Smooth muscle cell (in vitro differentiated cells): ENCODE measurements around the gene CALCB. TPM values are rescaled to one million over a fixed set of nuclear protein-coding genes. Genes with fewer than 3 reads are reported as not detected.
A peak's percentile ranks its signal among the peaks of the same experiment; 100 is the strongest.

Experiments used
- DNase-seq: peaks from one replicate; lab custom pipeline; 2025; ENCODE audit not compliant: unreplicated experiment; lab: John Stamatoyannopoulos, UW
- H2AFZ ChIP-seq: fragments of 200-600 bp; sonication (generic); 2 replicates; pipeline ENCODE4 v1.6.0; 2016; ENCODE audit warnings: antibody characterized with exemption, low read depth, mild to moderate bottlenecking
- H3F3A ChIP-seq: fragments of 200-600 bp; sonication (generic); 2 replicates; pipeline ENCODE4 v1.6.0; 2017; ENCODE audit warnings: antibody characterized with exemption, low read depth
- H3K27ac ChIP-seq: fragments of 200-600 bp; sonication (generic); 2 replicates; pipeline ENCODE4 v1.5.1; 2016; ENCODE audit warnings: low read depth, mild to moderate bottlenecking
- H3K27me3 ChIP-seq: fragments of 200-600 bp; sonication (generic); 2 replicates; pipeline ENCODE4 v1.6.1; 2016; ENCODE audit warnings: low read depth, mild to moderate bottlenecking
- H3K36me3 ChIP-seq: fragments of 200-600 bp; sonication (generic); 2 replicates; pipeline ENCODE4 v1.5.1; 2016; ENCODE audit warnings: low read depth
- H3K4me1 ChIP-seq: fragments of 200-600 bp; sonication (generic); 2 replicates; pipeline ENCODE4 v1.5.1; 2016; ENCODE audit warnings: low read depth
- H3K4me2 ChIP-seq: fragments of 200-600 bp; sonication (generic); 2 replicates; pipeline ENCODE4 v1.6.0; 2016; ENCODE audit warnings: mild to moderate bottlenecking
- H3K4me3 ChIP-seq: fragments of 200-600 bp; sonication (generic); 2 replicates; pipeline ENCODE4 v1.5.1; 2016; ENCODE audit warnings: mild to moderate bottlenecking
- H3K79me2 ChIP-seq: fragments of 200-600 bp; sonication (generic); 2 replicates; pipeline ENCODE4 v1.6.0; 2016; ENCODE audit warnings: low read depth, mild to moderate bottlenecking
- H3K9ac ChIP-seq: fragments of 200-600 bp; sonication (generic); 2 replicates; pipeline ENCODE4 v1.6.0; 2016; ENCODE audit warnings: low read depth
- H3K9me3 ChIP-seq: fragments of 200-600 bp; sonication (generic); replicated peaks from 2 replicates; pipeline ENCODE4 v1.5.1; 2016; ENCODE audit warnings: low read depth
- H4K20me1 ChIP-seq: fragments of 200-600 bp; sonication (generic); 2 replicates; pipeline ENCODE4 v1.6.0; 2016; ENCODE audit warnings: low read depth
- CTCF ChIP-seq: fragments of 200-600 bp; sonication (generic); IDR thresholded peaks from 2 replicates; pipeline ENCODE4 v1.5.1; 2017; ENCODE audit warnings: borderline replicate concordance, mild to moderate bottlenecking, antibody characterized with exemption; ENCODE audit not compliant: insufficient read depth, poor library complexity, severe bottlenecking
- WGBS: methylation state at CpG from one replicate; pipeline ENCODE4 v1.1.7; 2016; ENCODE audit warnings: low lambda C conversion rate; 5-methylcytosine and 5-hydroxymethylcytosine counted together
- polyA plus RNA-seq: library from polyadenylated mRNA; unstranded; fragments of >200 nt; fragmentation: Nextera tagmentation; extraction: Ambion mirVana; gene quantifications from 2 replicates; pipeline ENCODE4 v1.2.1, GENCODE V29; 2016
- total RNA-seq: library from RNA; depleted of rRNA; stranded (reverse); fragments of >200 nt; gene quantifications from 2 replicates; pipeline ENCODE4 v1.2.3, GENCODE V29; 2014

The CALCB gene
- total and polyA plus RNA-seq, 2 experiments from 2014 or later: not detected

GRCh38 chr11:15101072-15101709, 27.8 kb downstream of the CALCB start:
- Histone ChIP-seq H4K20me1 (no peaks in the 10 kb centered on the region), H3K4me2 (no peak overlapping the region), H3F3A (no peaks in the 10 kb centered on the region), H3K9me3 (no peaks in the 10 kb centered on the region), H3K27ac (no peak overlapping the region), H3K27me3 (peaks cover 25% of the 10 kb centered on the region), H3K9ac (no peak overlapping the region), H3K36me3 (no peaks in the 10 kb centered on the region), H3K4me3 (no peak overlapping the region), H3K4me1 (no peaks in the 10 kb centered on the region), H3K79me2 (no peaks in the 10 kb centered on the region), H2AFZ (peak overlapping the region; percentile 32)
- peak; percentile 91 for TF ChIP-seq CTCF
- WGBS: 26% methylated on average over 8 of the region's 8 CpGs
- no peak for DNase-seq

GRCh38 chr11:15104166-15104565, 30.8 kb downstream of the CALCB start:
- Histone ChIP-seq H3K79me2 (no peaks in the 10 kb centered on the region), H3K4me3 (no peak overlapping the region), H3K4me1 (peaks cover 8% of the 10 kb centered on the region), H3K4me2 (no peak overlapping the region), H3K9me3 (no peaks in the 10 kb centered on the region), H2AFZ (no peak overlapping the region), H3K27ac (no peak overlapping the region), H3K9ac (no peak overlapping the region), H3K27me3 (peaks cover 15% of the 10 kb centered on the region), H4K20me1 (no peaks in the 10 kb centered on the region), H3F3A (no peaks in the 10 kb centered on the region), H3K36me3 (no peaks in the 10 kb centered on the region)
- no peak for TF ChIP-seq CTCF
- DNase-seq: no peak
- WGBS: 89% methylated on average over 2 of the region's 2 CpGs

GRCh38 chr11:15106201-15106965, 33.0 kb downstream of the CALCB start:
- Histone ChIP-seq H3K9ac (peak overlapping the region; percentile 16), H4K20me1 (no peaks in the 10 kb centered on the region), H3K9me3 (no peaks in the 10 kb centered on the region), H3K4me2 (peak overlapping the region; percentile 38), H3K27me3 (no peaks in the 10 kb centered on the region), H3K4me1 (peaks cover 8% of the 10 kb centered on the region), H2AFZ (no peak overlapping the region), H3K79me2 (no peaks in the 10 kb centered on the region), H3K36me3 (no peaks in the 10 kb centered on the region), H3K4me3 (no peak overlapping the region), H3K27ac (peak overlapping the region; percentile 63), H3F3A (no peaks in the 10 kb centered on the region)
- WGBS: 16% methylated on average over 8 of the region's 8 CpGs
- no peak for TF ChIP-seq CTCF
- DNase-seq: no peak
